KBM-7 (cell line): ENCODE results near the gene EIF3I.

Source experiments
- DNase-seq: peaks from one replicate; pipeline ENCODE4 v3.0.0-alpha.2; 2015
- in situ Hi-C: fragments of 300-500 bp; cut with MboI; formaldehyde crosslinking; loops from 2 replicates; pipeline ENCODE4 v1.14.3; 2020; ENCODE audit warnings: low sequenced_read_pairs, low pct_unique_long_range_greater_than_20kb, mixed read lengths

EIF3I gene

DNA sequence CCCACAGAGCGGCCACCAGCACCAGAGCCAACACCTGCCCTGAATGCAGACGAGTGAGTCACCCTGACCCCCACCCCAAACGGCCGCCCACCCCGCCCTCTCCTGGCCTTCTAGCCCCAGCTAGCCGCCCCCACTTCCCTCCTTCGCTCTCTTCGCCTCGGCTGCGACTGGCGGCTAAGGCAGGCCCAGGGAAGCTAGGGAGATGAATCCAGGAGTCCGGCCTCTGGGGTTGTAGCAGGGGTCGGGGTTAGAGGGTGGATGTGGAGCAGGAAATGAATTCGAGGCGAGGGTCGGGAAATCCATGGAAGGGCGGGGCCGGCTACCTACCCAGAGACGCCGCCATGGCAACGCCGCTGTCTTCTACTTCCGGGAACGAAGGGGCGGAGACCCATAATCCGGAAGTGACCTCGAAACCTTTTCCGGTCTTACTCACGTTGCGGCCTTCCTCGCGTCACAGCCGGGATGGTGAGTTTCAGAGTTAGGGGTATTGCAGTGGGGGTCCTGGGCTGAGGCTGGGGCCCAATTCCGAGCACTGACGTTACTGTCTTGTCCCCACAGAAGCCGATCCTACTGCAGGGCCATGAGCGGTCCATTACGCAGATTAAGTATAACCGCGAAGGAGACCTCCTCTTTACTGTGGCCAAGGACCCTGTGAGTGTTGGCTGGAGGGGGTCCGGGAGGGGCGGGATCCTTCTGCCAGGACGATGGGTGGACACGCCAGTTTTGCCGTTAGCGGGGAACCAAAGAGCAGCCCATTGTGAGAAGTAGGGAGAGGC is at the start of gene EIF3I, which contains the start of gene TMEM234:
EIF3I (plus strand) TSS at position 428 of the 776 bp plus-strand sequence; CDS start at position 463, 35 bp downstream.
TMEM234 (minus strand) TSS at position 374 of the 776 bp plus-strand sequence; CDS start at position 343, 31 bp downstream.
- DNase-seq: peak; percentile 88
- in situ Hi-C loops: no loop called here

DNA sequence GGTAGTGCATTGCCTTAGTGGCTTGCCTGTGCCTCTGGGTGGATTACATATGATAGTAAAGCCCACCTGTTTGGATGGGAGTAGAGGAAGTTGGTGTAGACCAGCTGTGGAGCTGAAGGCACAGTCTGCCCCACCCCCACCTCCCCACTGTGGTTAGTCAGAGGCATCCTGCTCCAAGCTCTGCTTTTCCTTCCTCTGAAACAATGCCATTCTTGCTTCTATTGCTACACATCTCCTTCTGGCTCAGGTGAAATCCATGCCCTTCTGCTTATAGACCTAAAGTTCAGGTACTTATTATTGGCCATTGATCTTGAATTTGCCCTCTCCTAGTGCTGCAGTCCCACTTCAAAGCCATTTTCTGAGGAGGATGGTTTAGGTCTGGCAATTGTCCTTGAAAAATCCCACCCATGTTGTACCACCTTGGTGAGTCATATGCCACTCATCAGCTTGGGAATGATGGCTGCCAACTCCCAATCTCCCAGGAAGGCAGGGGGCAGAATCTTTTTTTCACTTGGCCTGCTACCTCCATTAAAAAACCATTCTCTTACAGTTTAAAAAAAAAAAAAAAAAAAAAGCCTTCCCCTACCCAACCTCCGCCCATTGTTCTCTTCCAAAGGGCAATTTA is 49.5 kb upstream of the EIF3I start:
- in situ Hi-C loops: no loop called here
- DNase-seq: peak; percentile 54

GRCh38 chr1:32178380-32179192 is 43.6 kb upstream of the EIF3I start:
- in situ Hi-C loops: no loop called here
- DNase-seq: no peak

GRCh38 chr1:32179193-32179442 is 43.1 kb upstream of the EIF3I start:
- DNase-seq: no peak
- in situ Hi-C loops: no loop called here

DNA sequence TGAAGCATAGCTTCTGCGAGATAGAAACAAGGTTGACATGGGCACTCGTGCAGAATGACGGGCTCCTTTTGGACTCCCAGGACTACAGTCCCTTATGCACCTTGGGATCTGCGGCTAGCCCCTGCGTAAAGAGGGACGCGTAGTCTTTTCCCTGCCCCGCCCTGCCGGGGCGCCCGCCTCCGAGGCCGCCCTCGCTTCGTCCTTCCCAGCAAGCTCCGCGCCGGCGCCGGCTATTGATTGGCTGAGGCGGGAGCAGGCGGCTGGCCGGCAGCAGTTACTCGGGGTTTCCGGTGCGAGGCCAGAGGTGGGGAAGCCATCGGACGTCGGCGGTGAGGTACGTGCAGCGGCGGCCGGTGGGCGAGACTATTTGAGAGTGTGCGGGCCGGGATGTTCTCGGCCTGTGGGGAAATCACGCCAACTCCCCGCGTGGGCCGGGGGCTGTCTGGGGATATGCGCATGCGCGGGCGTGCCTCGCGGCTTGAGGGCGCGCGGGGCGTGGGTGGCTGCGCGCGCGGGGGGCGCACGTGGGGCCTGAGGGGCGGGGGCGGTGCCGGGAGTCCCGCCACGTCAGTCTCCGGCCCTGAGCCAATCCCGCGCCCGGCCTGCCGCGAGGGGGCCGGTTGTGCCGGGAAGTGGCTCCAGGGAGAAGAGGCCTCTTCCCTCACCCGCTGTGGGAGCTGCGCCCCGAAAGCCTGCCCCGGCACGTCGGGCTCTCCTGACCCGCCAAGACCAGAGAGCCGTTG is 42.6 kb upstream of the EIF3I start, which contains the start of gene TXLNA:
TXLNA (plus strand) TSS at position 233 of the 743 bp plus-strand sequence. CDS start 671 bp downstream, outside the sequence.
- in situ Hi-C loops: no loop called here
- DNase-seq: peak; percentile 94

GRCh38 chr1:32180186-32181060 is 41.8 kb upstream of the EIF3I start:
- in situ Hi-C loops: no loop called here
- no peak for DNase-seq

GRCh38 chr1:32181065-32181464 is 41.1 kb upstream of the EIF3I start:
- in situ Hi-C loops: no loop called here
- DNase-seq: no peak

DNA sequence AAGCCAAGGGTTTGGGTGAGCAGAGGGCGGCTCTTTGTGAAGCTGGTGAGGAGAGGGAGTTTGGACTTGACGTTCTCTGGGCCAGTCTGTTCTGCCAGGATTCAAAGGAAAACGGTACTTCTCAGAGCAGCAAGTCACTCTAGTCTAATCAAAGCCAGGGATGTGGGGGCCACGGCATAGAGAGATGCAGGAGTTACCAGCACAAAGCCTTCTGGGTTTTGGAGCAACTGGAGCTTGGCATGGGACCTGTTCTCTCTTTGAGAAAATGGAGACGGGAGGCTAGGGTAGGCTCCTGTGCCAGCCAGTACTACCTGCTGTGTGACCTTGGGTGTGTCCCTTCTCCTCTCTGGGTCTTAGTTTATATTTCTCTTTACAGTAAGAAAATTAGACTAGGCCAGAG is 40.6 kb upstream of the EIF3I start:
- in situ Hi-C loops: no loop called here
- no peak for DNase-seq

GRCh38 chr1:32182060-32182459 is 40.1 kb upstream of the EIF3I start:
- DNase-seq: no peak
- in situ Hi-C loops: no loop called here

- DNase-seq: no peak
- in situ Hi-C loops: no loop called here
These were observed 37.6 kb upstream of the EIF3I start for GRCh38 chr1:32184650-32185049.

- in situ Hi-C loops: no loop called here
- DNase-seq: no peak
These were observed 36.1 kb upstream of the EIF3I start for GRCh38 chr1:32186077-32186476.

GRCh38 chr1:32186491-32186890 is 35.7 kb upstream of the EIF3I start:
- in situ Hi-C loops: no loop called here
- no peak for DNase-seq

- no peak for DNase-seq
- in situ Hi-C loops: no loop called here
These were observed 34.4 kb upstream of the EIF3I start for GRCh38 chr1:32187850-32188249.

DNA sequence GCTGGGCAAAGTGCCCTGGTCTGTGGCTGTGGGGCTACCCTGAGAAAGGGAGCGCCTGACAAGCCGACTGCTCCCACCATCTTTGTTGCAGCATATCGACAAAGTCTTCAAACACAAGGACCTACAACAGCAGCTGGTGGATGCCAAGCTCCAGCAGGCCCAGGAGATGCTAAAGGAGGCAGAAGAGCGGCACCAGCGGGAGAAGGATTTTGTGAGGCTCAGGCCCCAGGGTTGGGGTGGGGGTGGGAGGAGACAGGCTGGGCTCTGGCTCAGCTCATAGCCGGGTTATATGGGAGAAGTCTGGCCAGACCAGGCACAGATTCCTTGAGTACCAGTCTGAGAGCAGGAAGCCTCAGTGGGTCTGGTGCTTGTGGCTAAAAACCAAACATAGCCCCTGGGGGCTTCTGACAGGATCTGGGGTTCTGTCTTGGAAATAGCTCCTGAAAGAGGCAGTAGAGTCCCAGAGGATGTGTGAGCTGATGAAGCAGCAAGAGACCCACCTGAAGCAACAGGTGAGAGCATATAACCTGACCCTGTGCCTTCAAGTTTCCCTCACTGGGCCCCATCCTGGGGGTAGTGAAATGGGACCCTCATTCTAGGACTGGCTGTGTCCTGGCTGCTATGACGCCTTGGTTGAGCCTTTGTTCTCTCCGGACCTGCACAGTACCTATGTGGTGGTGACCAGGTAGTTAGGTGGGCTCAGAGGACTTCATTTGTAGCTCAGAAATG is 29.8 kb upstream of the EIF3I start:
- in situ Hi-C loops: no loop called here

GRCh38 chr1:32194984-32195383 is 27.2 kb upstream of the EIF3I start:
- in situ Hi-C loops: no loop called here
- DNase-seq: no peak

More for the DNA sequence above, 29.8 kb upstream of the EIF3I start:
- DNase-seq: no peak

DNA sequence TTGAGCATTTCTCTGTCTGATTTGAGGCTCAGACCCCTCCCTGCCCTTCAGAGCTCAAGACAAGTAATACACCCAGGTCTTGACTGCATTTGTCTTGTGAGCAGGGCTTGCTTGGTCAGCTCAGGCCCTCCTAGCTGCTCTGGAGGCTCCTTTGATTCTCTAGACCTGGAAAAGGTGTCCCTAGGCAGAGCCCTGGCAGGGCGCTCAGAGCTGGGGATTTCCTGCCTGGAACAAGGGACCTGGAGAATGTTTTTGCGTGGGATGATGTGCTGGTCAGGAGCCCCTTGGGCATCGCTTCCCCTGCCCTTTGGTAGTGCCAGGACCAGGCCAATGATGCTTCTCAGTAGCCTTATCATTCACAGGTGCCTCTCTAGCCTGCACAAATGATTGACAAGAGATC is 26.7 kb upstream of the EIF3I start:
- in situ Hi-C loops: no loop called here
- no peak for DNase-seq

DNA sequence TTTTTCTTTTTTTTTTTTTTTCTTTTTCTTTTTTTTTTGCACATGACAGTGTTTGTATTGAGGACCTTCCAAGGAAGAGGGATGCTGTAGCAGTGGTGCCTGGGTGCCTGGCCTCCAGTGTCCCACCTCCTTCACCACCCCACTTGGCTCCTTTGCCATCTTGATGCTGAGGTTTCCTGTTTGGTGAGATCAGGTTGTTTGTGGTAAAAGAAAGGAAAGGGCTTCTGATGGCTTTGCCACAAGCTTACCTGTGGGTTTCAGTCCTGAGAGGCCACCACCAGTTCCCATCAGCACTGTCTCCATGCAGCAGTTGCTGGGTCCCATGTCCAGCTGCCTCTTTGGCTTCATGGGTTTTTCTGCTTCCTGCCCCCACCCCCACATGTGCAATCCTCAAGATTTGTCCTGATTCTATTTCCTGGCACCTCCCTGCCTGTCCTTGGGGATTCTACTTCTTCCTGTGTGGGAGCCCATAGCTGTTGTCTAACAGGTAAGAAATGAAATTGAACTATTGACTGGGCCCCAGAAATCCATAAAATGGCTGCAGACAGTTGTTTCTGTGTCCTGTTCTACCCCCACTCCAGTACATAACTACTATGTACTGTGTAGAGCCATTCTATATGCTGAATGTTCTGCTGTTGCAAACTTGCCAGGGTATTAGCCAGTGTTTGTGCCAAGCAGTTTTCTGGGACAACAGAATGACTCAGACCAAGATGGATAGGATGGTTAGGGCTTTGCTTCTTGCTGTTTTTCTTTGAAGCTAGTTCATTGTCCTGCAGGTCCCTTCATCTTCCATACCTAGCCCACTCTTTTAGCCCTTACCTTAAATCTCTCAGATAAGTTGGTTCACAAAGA is 26.0 kb upstream of the EIF3I start:
- in situ Hi-C loops: no loop called here

More for the DNA sequence above, 26.0 kb upstream of the EIF3I start:
- DNase-seq: no peak
